H9 (cell line): Measurements from ENCODE around the gene VWA5B1. TPM values are rescaled to one million over a fixed set of nuclear protein-coding genes. Genes with fewer than 3 reads are reported as not detected.

Experiments
- DNase-seq: peaks from one replicate; pipeline ENCODE4 v3.0.0-alpha.2; 2017
- H2AFZ ChIP-seq: one replicate; pipeline ENCODE4 v1.6.1; 2013; ENCODE audit warnings: mild to moderate bottlenecking, low read length, control low read depth, moderate library complexity
- H2AK5ac ChIP-seq: 2 replicates; pipeline ENCODE4 v1.6.1; 2013; ENCODE audit warnings: low read length, control low read depth, mixed read lengths; ENCODE audit not compliant: insufficient read length
- H2BK120ac ChIP-seq: one replicate; pipeline ENCODE4 v1.6.1; 2013; ENCODE audit warnings: low read depth, mild to moderate bottlenecking, low read length, control low read depth, inconsistent platforms; ENCODE audit not compliant: poor library complexity, severe bottlenecking
- H2BK12ac ChIP-seq: 2 replicates; pipeline ENCODE4 v1.6.1; 2013; ENCODE audit warnings: low read length, control low read depth, mixed read lengths, low read depth; ENCODE audit not compliant: insufficient read length
- H2BK15ac ChIP-seq: 2 replicates; pipeline ENCODE4 v1.6.1; 2013; ENCODE audit warnings: low read depth, low read length, control low read depth
- H2BK20ac ChIP-seq: one replicate; pipeline ENCODE4 v1.6.1; 2013; ENCODE audit warnings: low read depth, mild to moderate bottlenecking, low read length, control low read depth, inconsistent platforms; ENCODE audit not compliant: poor library complexity, severe bottlenecking
- H2BK5ac ChIP-seq: 2 replicates; pipeline ENCODE4 v1.6.1; 2013; ENCODE audit warnings: low read length, control low read depth, mixed read lengths; ENCODE audit not compliant: insufficient read length
- H3K14ac ChIP-seq: 2 replicates; pipeline ENCODE4 v1.6.1; 2013; ENCODE audit warnings: low read length, control low read depth; ENCODE audit not compliant: insufficient read depth
- H3K18ac ChIP-seq: 2 replicates; pipeline ENCODE4 v1.6.1; 2013; ENCODE audit warnings: low read depth, mild to moderate bottlenecking, mixed read lengths, low read length, control low read depth; ENCODE audit not compliant: insufficient read length
- H3K23ac ChIP-seq: 2 replicates; pipeline ENCODE4 v1.6.1; 2013; ENCODE audit warnings: low read length, control low read depth, mixed read lengths, low read depth; ENCODE audit not compliant: insufficient read length
- H3K23me2 ChIP-seq: 2 replicates; pipeline ENCODE4 v1.6.1; 2013; ENCODE audit warnings: low read depth, mild to moderate bottlenecking, mixed read lengths, low read length, control low read depth; ENCODE audit not compliant: insufficient read length, poor library complexity, severe bottlenecking
- H3K27ac ChIP-seq: 2 replicates; pipeline ENCODE4 v1.5.1; 2013; ENCODE audit warnings: low read length, control low read depth, mixed read lengths, low read depth; ENCODE audit not compliant: insufficient read length
- H3K27me3 ChIP-seq: 2 replicates; pipeline ENCODE4 v1.6.1; 2013; ENCODE audit warnings: low read length, control low read depth, inconsistent platforms; ENCODE audit not compliant: insufficient read depth
- H3K4ac ChIP-seq: 2 replicates; pipeline ENCODE4 v1.6.1; 2013; ENCODE audit warnings: low read depth, mild to moderate bottlenecking, control low read depth, inconsistent platforms, low read length, moderate library complexity
- H3K4me1 ChIP-seq: 2 replicates; pipeline ENCODE4 v1.6.1; 2013; ENCODE audit warnings: low read length, control low read depth, inconsistent platforms; ENCODE audit not compliant: insufficient read depth
- H3K4me2 ChIP-seq: 2 replicates; pipeline ENCODE4 v1.6.1; 2013; ENCODE audit warnings: low read length, control low read depth, mixed read lengths; ENCODE audit not compliant: insufficient read length, insufficient read depth
- H3K56ac ChIP-seq: 2 replicates; pipeline ENCODE4 v1.6.1; 2013; ENCODE audit warnings: low read depth, mild to moderate bottlenecking, mixed read lengths, low read length, control low read depth; ENCODE audit not compliant: insufficient read length
- H3K79me1 ChIP-seq: 2 replicates; pipeline ENCODE4 v1.6.1; 2013; ENCODE audit warnings: low read depth, mild to moderate bottlenecking, moderate library complexity, low read length, control low read depth, inconsistent platforms; ENCODE audit not compliant: insufficient read depth, poor library complexity, severe bottlenecking
- H3K79me2 ChIP-seq: 2 replicates; pipeline ENCODE4 v1.6.1; 2013; ENCODE audit warnings: low read length, control low read depth, inconsistent platforms; ENCODE audit not compliant: insufficient read depth
- H3K9ac ChIP-seq: 2 replicates; pipeline ENCODE4 v1.6.1; 2013; ENCODE audit warnings: low read length, control low read depth, mixed read lengths; ENCODE audit not compliant: insufficient read length; ENCODE audit errors: extremely low read depth
- H3K9me3 ChIP-seq: one replicate; pipeline ENCODE4 v1.6.1; 2013; ENCODE audit warnings: low read depth, low read length, inconsistent platforms; ENCODE audit not compliant: control insufficient read depth
- H3T11ph ChIP-seq: one replicate; pipeline ENCODE4 v1.6.1; 2013; ENCODE audit warnings: mild to moderate bottlenecking, low read length, control low read depth, inconsistent platforms
- H4K20me1 ChIP-seq: one replicate; pipeline ENCODE4 v1.6.1; 2013; ENCODE audit not compliant: control insufficient read depth, insufficient read length, insufficient read depth
- H4K5ac ChIP-seq: 2 replicates; pipeline ENCODE4 v1.6.1; 2013; ENCODE audit warnings: low read depth, mild to moderate bottlenecking, mixed read lengths, low read length, control low read depth; ENCODE audit not compliant: insufficient read length
- H4K8ac ChIP-seq: replicated peaks from 2 replicates; pipeline ENCODE4 v1.6.1; 2013; ENCODE audit warnings: low read length, control low read depth, mixed read lengths, low read depth; ENCODE audit not compliant: insufficient read length
- H4K91ac ChIP-seq: 2 replicates; pipeline ENCODE4 v1.6.1; 2013; ENCODE audit warnings: low read depth, mild to moderate bottlenecking, moderate library complexity, mixed read lengths, low read length, control low read depth; ENCODE audit not compliant: insufficient read length
- H3K27ac Mint-ChIP-seq, 3 experiments: 2 replicates in 2 of 3; 3 replicates in 1 of 3; pipeline ENCODE4 v1.8.0; 2020 to 2021; ENCODE audit warnings: mixed read lengths in 3 of 3, mild to moderate bottlenecking in 1 of 3, moderate library complexity in 1 of 3
- H3K27me3 Mint-ChIP-seq: 2 replicates; pipeline ENCODE4 v1.8.0; 2021; ENCODE audit warnings: low read depth, mild to moderate bottlenecking, moderate library complexity, mixed read lengths
- H3K36me3 Mint-ChIP-seq, 3 experiments: 2 replicates in 2 of 3; 3 replicates in 1 of 3; pipeline ENCODE4 v1.8.0; 2020 to 2021; ENCODE audit warnings: low read depth in 3 of 3, mixed read lengths in 3 of 3; ENCODE audit not compliant: insufficient read depth in 1 of 3
- H3K4me1 Mint-ChIP-seq, 2 experiments: 2 replicates each; pipeline ENCODE4 v1.8.0; 2020; ENCODE audit warnings: mixed read lengths in 2 of 2
- H3K4me3 Mint-ChIP-seq, 2 experiments: 2 replicates in 1 of 2; 3 replicates in 1 of 2; pipeline ENCODE4 v1.8.0; 2020 to 2021; ENCODE audit warnings: mild to moderate bottlenecking in 2 of 2, mixed read lengths in 2 of 2, moderate library complexity in 1 of 2
- H3K9me3 Mint-ChIP-seq, 2 experiments: 2 replicates in 1 of 2; 3 replicates in 1 of 2; pipeline ENCODE4 v1.8.0; 2020; ENCODE audit warnings: mild to moderate bottlenecking in 2 of 2, mixed read lengths in 2 of 2, moderate library complexity in 1 of 2
- WGBS: extraction: QIAGEN DNeasy Blood & Tissue Kit; methylation state at CpG from one replicate; pipeline ENCODE4 v1.1.7; 2013; ENCODE audit warnings: missing lambda C conversion rate, low lambda C conversion rate, mixed read lengths; ENCODE audit not compliant: insufficient read length; ENCODE audit errors: extremely low coverage; 5-methylcytosine and 5-hydroxymethylcytosine counted together
- total RNA-seq: library from RNA; stranded (reverse); gene quantifications from 2 replicates; pipeline ENCODE4 v1.2.1, GENCODE V29; 2021
- TF ChIP-seq, protein P1 (sequence below): fragments of 200-600 bp; sonication (generic); conservative IDR thresholded peaks from 3 replicates; pipeline ENCODE4 v1.8.0; 2021; ENCODE audit warnings: antibody characterized with exemption, mild to moderate bottlenecking

VWA5B1 gene
- total RNA-seq, 1 experiment from 2014 or later: not detected

GRCh38 chr1:20343149-20343937, 52.7 kb downstream of the VWA5B1 start:
- Histone ChIP-seq H3K9ac (no peak overlapping the region), H3K23ac (no peak overlapping the region), H3K79me2 (no peaks in the 10 kb centered on the region), H4K8ac (no peak overlapping the region), H4K20me1 (no peaks in the 10 kb centered on the region), H3K14ac (no peak overlapping the region; the same call in 1 of the 2 replicates), H3K23me2 (peaks cover 8% of the 10 kb centered on the region), H3K4ac (no peak overlapping the region), H4K91ac (no peak overlapping the region), H3K4me1 (no peaks in the 10 kb centered on the region), H2BK120ac (no peak overlapping the region), H2BK20ac (no peak overlapping the region), H3K4me2 (peak overlapping the region; percentile 67), H2BK5ac (no peak overlapping the region), H2BK12ac (no peak overlapping the region), H3K27me3 (no peaks in the 10 kb centered on the region; the same call in 1 of the 2 replicates), H3K79me1 (no peaks in the 10 kb centered on the region), H2AK5ac (no peak overlapping the region), H3K18ac (no peak overlapping the region), H3K9me3 (no peaks in the 10 kb centered on the region), H3K27ac (no peak overlapping the region), H3K56ac (no peak overlapping the region), H2BK15ac (no peak overlapping the region), H3T11ph (no peak overlapping the region), H4K5ac (no peak overlapping the region), H2AFZ (no peak overlapping the region)
- no peaks in the 10 kb centered on the region for H3K36me3 Mint-ChIP-seq
- H3K27ac Mint-ChIP-seq: peak overlapping the region in 1 of 3 experiments; percentile 65; a peak in 1 of 7 replicates
- peak overlapping the region; percentile 47 to 77 for H3K4me3 Mint-ChIP-seq
- H3K4me1 Mint-ChIP-seq: peaks cover 9 to 28% of the 10 kb centered on the region in 2 experiments
- WGBS: no CpG with 5 or more reads among the region's 59 CpGs
- TF ChIP-seq, protein P1, sequence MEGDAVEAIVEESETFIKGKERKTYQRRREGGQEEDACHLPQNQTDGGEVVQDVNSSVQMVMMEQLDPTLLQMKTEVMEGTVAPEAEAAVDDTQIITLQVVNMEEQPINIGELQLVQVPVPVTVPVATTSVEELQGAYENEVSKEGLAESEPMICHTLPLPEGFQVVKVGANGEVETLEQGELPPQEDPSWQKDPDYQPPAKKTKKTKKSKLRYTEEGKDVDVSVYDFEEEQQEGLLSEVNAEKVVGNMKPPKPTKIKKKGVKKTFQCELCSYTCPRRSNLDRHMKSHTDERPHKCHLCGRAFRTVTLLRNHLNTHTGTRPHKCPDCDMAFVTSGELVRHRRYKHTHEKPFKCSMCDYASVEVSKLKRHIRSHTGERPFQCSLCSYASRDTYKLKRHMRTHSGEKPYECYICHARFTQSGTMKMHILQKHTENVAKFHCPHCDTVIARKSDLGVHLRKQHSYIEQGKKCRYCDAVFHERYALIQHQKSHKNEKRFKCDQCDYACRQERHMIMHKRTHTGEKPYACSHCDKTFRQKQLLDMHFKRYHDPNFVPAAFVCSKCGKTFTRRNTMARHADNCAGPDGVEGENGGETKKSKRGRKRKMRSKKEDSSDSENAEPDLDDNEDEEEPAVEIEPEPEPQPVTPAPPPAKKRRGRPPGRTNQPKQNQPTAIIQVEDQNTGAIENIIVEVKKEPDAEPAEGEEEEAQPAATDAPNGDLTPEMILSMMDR: peak; percentile 26; the same call in 1 of the 3 replicates
- peak; percentile 94 for DNase-seq
- peaks cover 0 to 5% of the 10 kb centered on the region in 2 experiments; a peak in 4 of 5 replicates for H3K9me3 Mint-ChIP-seq
- H3K27me3 Mint-ChIP-seq: peaks cover 44% of the 10 kb centered on the region
